AG04449 (cell line): ENCODE data around the gene HIGD1A.

Experiments used
- CTCF ChIA-PET: fragments of 350-600 bp; formaldehyde crosslinking; extraction: SDS; loops from one replicate; lab custom pipeline; 2021; ENCODE audit warnings: antibody characterized with exemption; lab: Yijun Ruan, JAX
- POLR2A ChIA-PET: fragments of 400-600, 350-600 bp; formaldehyde crosslinking; extraction: SDS; loops from one replicate; lab custom pipeline; 2020; ENCODE audit warnings: antibody characterized with exemption, inconsistent platforms; lab: Yijun Ruan, JAX
- DNase-seq: peaks from one replicate; pipeline ENCODE4 v3.0.0-alpha.2; 2010; ENCODE audit warnings: low read depth, low spot score
- H3K4me3 ChIP-seq: 2 replicates; pipeline ENCODE4 v1.5.1; 2011; ENCODE audit warnings: low read depth, mild to moderate bottlenecking, control low read depth, low read length
- TF ChIP-seq, protein P1 (sequence below): IDR thresholded peaks from one replicate; pipeline ENCODE4 v1.5.1; 2011; ENCODE audit warnings: mild to moderate bottlenecking, moderate library complexity, low read length, control low read depth, inconsistent platforms; ENCODE audit not compliant: insufficient read depth; ENCODE audit errors: missing control alignments

HIGD1A gene

GRCh38 chr3:42841332-42841731 lies 37.0 kb upstream of the HIGD1A start:
- POLR2A ChIA-PET: no interaction called here
- CTCF ChIA-PET: interaction anchor here (1.1 to 3.3 kb wide), 3 partner anchors 10 to 62 kb away, joined by 3 to 51 read pairs (median 22); no protein-coding TSS in a partner anchor
- DNase-seq: no peak
- H3K4me3 ChIP-seq: no peak overlapping the region
- TF ChIP-seq, protein P1, sequence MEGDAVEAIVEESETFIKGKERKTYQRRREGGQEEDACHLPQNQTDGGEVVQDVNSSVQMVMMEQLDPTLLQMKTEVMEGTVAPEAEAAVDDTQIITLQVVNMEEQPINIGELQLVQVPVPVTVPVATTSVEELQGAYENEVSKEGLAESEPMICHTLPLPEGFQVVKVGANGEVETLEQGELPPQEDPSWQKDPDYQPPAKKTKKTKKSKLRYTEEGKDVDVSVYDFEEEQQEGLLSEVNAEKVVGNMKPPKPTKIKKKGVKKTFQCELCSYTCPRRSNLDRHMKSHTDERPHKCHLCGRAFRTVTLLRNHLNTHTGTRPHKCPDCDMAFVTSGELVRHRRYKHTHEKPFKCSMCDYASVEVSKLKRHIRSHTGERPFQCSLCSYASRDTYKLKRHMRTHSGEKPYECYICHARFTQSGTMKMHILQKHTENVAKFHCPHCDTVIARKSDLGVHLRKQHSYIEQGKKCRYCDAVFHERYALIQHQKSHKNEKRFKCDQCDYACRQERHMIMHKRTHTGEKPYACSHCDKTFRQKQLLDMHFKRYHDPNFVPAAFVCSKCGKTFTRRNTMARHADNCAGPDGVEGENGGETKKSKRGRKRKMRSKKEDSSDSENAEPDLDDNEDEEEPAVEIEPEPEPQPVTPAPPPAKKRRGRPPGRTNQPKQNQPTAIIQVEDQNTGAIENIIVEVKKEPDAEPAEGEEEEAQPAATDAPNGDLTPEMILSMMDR: no peak

DNA sequence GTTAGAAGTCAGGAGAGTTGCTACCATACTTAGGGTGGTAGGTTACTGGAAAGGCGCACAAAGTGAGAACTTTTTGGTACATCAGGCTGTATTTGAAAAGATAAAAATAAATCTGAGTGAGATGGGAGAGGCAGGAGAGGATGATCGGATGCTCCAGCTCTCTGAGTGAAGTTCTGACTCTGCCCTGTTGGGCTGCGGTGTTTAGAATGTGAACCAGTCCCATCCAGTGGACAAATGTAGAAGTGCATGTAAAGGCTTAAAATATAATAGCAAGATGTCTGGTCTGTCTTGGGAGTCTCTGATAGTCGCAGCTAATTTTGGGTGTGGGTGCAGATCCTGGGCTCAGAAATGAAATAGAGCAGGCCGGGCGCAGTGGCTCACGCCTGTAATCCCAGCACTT lies 35.3 kb upstream of the HIGD1A start:
- CTCF ChIA-PET: interaction anchor here (0.6 to 3.3 kb wide), 19 partner anchors 9 to 396 kb away, joined by 3 to 51 read pairs (median 7); partner anchors contain the start of genes HIGD1A and SEC22C
- POLR2A ChIA-PET: no interaction called here
- TF ChIP-seq, protein P1: peak; percentile 61
- H3K4me3 ChIP-seq: no peak overlapping the region; the same call in 1 of the 2 replicates
- peak; percentile 24 for DNase-seq

DNA sequence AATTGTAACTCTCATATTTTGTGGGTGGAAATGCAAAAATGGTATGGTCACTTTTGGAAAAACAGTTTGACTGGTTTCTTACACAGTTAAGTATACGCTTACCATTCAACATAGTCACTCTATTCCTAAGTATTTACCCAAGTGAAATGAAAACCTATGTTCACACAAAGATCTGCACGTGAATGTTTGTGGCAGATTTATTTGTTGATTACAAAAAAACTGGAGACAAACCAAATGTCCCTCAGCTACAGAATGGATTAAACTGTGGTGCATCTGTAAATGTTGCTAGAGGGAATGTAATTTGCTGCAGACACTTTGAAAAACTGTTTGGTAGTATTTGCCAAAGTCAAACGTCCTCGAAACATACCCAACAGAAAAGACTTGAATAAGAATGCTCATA lies 34.3 kb upstream of the HIGD1A start:
- ChIA-PET CTCF (interaction anchor here (1.1 to 3.3 kb wide), 12 partner anchors 8 to 395 kb away, joined by 4 to 51 read pairs (median 10); no protein-coding TSS in a partner anchor), POLR2A (no interaction called here)
- DNase-seq: no peak
- H3K4me3 ChIP-seq: no peak overlapping the region
- TF ChIP-seq, protein P1: no peak

DNA sequence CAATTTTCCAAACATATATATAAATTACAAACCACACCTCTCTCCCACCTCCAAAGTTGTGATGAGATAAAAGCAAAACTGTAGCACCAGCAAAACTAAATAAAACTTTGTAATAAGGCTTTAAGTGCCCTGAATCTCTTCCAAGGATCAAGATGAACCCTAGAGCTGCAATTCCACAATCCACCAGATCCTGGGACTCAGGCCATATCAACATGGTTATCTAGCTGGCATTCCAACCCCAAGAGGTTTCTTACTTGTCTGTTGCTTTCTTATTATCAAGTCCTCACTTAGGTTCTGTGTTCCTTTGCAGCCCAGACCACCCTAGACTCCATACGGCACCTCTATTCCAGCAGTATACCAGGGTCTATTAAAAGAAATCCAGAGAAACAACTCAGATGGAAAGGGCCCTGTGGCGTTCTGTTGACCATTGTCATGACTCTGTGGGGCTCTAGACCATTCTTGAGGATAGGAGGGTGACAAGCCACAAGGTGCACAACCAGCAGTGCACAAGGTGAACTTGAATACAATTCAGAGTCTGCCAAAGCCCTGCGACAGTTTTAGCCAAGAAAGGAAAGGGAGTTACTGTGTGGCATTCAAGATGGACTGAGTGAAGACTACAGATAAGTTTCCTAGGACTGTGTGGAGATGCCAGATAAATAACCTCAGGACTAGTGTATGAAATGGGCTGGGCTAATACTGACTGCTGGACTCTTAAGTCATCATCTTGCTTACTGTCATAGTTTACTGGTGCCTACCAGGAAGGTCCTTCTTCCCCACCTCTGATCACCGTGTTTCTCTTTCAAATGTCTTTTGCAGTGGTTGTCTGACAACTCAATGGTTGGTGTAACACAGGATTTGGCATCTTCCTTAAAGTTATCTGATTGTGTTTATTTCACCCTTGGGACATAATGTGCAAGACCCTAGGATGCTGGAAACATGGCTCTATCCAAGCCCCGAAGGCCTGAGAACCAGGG lies 32.1 kb upstream of the HIGD1A start:
- TF ChIP-seq, protein P1: no peak
- ChIA-PET CTCF (no interaction called here), POLR2A (no interaction called here)
- H3K4me3 ChIP-seq: no peak overlapping the region
- no peak for DNase-seq

DNA sequence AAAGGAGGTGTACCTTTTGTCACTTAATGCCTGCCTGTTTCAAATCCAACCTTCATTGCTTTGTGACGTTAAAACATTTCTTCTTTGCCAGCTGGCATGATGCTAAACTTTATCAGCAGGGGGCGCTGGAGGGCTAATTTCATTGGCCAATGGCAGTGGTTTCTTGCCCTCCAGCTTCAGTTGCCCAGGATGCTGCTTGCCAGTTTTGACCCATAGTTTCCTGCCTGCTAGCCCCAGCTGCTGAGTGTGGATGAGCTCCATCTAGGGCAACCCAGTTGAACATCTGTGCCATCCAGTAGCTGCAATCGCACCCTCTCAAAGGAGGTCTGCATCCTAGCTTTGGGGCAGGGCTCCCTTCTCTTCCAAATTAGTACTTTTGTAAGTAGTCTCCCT lies 27.0 kb upstream of the HIGD1A start:
- no peak for DNase-seq
- POLR2A ChIA-PET: no interaction called here
- CTCF ChIA-PET: interaction anchor here (2.0 to 3.2 kb wide), 2 partner anchors 8 to 51 kb away, joined by 12 to 14 read pairs; no protein-coding TSS in a partner anchor
- no peak overlapping the region for H3K4me3 ChIP-seq
- TF ChIP-seq, protein P1: peak; percentile 52
